ENCODE results near the gene PHIP.

GRCh38 chr6:79042088-79042798 is 35.8 kb downstream of the PHIP start:
- TF ChIP-seq, protein P1, sequence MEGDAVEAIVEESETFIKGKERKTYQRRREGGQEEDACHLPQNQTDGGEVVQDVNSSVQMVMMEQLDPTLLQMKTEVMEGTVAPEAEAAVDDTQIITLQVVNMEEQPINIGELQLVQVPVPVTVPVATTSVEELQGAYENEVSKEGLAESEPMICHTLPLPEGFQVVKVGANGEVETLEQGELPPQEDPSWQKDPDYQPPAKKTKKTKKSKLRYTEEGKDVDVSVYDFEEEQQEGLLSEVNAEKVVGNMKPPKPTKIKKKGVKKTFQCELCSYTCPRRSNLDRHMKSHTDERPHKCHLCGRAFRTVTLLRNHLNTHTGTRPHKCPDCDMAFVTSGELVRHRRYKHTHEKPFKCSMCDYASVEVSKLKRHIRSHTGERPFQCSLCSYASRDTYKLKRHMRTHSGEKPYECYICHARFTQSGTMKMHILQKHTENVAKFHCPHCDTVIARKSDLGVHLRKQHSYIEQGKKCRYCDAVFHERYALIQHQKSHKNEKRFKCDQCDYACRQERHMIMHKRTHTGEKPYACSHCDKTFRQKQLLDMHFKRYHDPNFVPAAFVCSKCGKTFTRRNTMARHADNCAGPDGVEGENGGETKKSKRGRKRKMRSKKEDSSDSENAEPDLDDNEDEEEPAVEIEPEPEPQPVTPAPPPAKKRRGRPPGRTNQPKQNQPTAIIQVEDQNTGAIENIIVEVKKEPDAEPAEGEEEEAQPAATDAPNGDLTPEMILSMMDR (IDR thresholded peaks at IDR 0.05; ENCODE audit: control extremely low read depth in 1 of 3, insufficient read depth in 1 of 3, low read depth in 1 of 3, low read length in 3 of 3): no peak
- no peak for TF ChIP-seq CTBP2 (IDR thresholded peaks at IDR 0.05; ENCODE audit: borderline replicate concordance, insufficient read depth, insufficient read length, low read length)
- TF ChIP-seq HDAC2 (IDR thresholded peaks at IDR 0.05; ENCODE audit: borderline replicate concordance in 1 of 2, low read depth in 2 of 2, low read length in 2 of 2): no peak

Data from H1 (cell line).